HG03045 (cell line): Measurements from ENCODE around the gene EXOC6B.
"Not testable (repeated sequence)": the region's sequence is repeated elsewhere in the genome, so short reads cannot be mapped to it uniquely, and the experiment has no call there.

Experiments used
- ATAC-seq: cut with Tn5 transposase; IDR thresholded peaks from one replicate; pipeline ENCODE4 v1.9.1; 2021; ENCODE audit warnings: mild to moderate bottlenecking, moderate library complexity; ENCODE audit not compliant: unreplicated experiment

EXOC6B gene

GRCh38 chr2:72685638-72686213 is 140.1 kb downstream of the EXOC6B start:
- ATAC-seq: no peak

GRCh38 chr2:72682061-72682460 is 143.8 kb downstream of the EXOC6B start:
- ATAC-seq: no peak

- no peak for ATAC-seq
These were observed 144.5 kb downstream of the EXOC6B start for GRCh38 chr2:72681016-72681995.

- no peak for ATAC-seq
These were observed 147.8 kb downstream of the EXOC6B start for GRCh38 chr2:72678024-72678423.

GRCh38 chr2:72676341-72677025 is 149.3 kb downstream of the EXOC6B start:
- ATAC-seq: no peak

- ATAC-seq: no peak
These were observed 150.6 kb downstream of the EXOC6B start for GRCh38 chr2:72674982-72675915.

GRCh38 chr2:72673279-72673678 is 152.6 kb downstream of the EXOC6B start:
- no peak for ATAC-seq

GRCh38 chr2:72669121-72669520 is 156.7 kb downstream of the EXOC6B start:
- ATAC-seq: no peak

GRCh38 chr2:72668647-72669046 is 157.2 kb downstream of the EXOC6B start:
- no peak for ATAC-seq

- no peak for ATAC-seq
These were observed 160.4 kb downstream of the EXOC6B start for GRCh38 chr2:72665448-72665847.

- no peak for ATAC-seq
These were observed 163.8 kb downstream of the EXOC6B start for GRCh38 chr2:72661985-72662384.

- ATAC-seq: no peak
These were observed 176.0 kb downstream of the EXOC6B start for GRCh38 chr2:72649810-72650209.

GRCh38 chr2:72641221-72641620 is 184.6 kb downstream of the EXOC6B start:
- ATAC-seq: not testable (repeated sequence)

- no peak for ATAC-seq
These were observed 187.1 kb downstream of the EXOC6B start for GRCh38 chr2:72638600-72639211.

GRCh38 chr2:72636210-72636609 is 189.6 kb downstream of the EXOC6B start:
- no peak for ATAC-seq

- no peak for ATAC-seq
These were observed 195.1 kb downstream of the EXOC6B start for GRCh38 chr2:72630767-72631166.

GRCh38 chr2:72629062-72629461 is 196.8 kb downstream of the EXOC6B start:
- ATAC-seq: no peak

- no peak for ATAC-seq
These were observed 198.8 kb downstream of the EXOC6B start for GRCh38 chr2:72627083-72627482.

- ATAC-seq: no peak
These were observed 200.5 kb downstream of the EXOC6B start for GRCh38 chr2:72625366-72625765.

GRCh38 chr2:72623481-72623880 is 202.4 kb downstream of the EXOC6B start:
- no peak for ATAC-seq
